CD4-positive, alpha-beta memory T cell (primary cell): ENCODE results near the gene TRIOBP. TPM values are rescaled to one million over a fixed set of nuclear protein-coding genes. Genes with fewer than 3 reads are reported as not detected.

Experiments
- CTCF ChIA-PET: fragments of 350-600 bp; sonication (Branson Sonifier 250); formaldehyde crosslinking; loops from one replicate; lab custom pipeline; 2021; ENCODE audit warnings: inconsistent platforms; ENCODE audit not compliant: partially characterized antibody; lab: Charles Lee
- POLR2A ChIA-PET: fragments of 350-600 bp; sonication (Branson Sonifier 250); formaldehyde crosslinking; loops from one replicate; lab custom pipeline; 2021; ENCODE audit not compliant: partially characterized antibody; lab: Charles Lee
- DNase-seq, 5 donors: peaks; one replicate each; pipeline versions ENCODE4 v3.0.0 to v3.0.0-alpha.2; 2020 to 2022; ENCODE audit warnings: mixed read lengths in 1 of 5
- H3K27ac ChIP-seq: one replicate; pipeline ENCODE4 v1.7.0; 2013; ENCODE audit warnings: low read depth, low read length
- H3K27me3 ChIP-seq: 2 replicates; pipeline ENCODE4 v1.7.0; 2013; ENCODE audit warnings: mild to moderate bottlenecking, low read length, moderate library complexity; ENCODE audit not compliant: insufficient read depth
- H3K36me3 ChIP-seq: 2 replicates; pipeline ENCODE4 v1.7.0; 2013; ENCODE audit warnings: mild to moderate bottlenecking, low read length, moderate library complexity; ENCODE audit not compliant: insufficient read depth
- H3K4me1 ChIP-seq: 2 replicates; pipeline ENCODE4 v1.7.0; 2013; ENCODE audit warnings: mild to moderate bottlenecking, low read length, moderate library complexity; ENCODE audit not compliant: insufficient read depth
- H3K4me3 ChIP-seq, 2 donors: one replicate each; pipeline ENCODE4 v1.7.0; 2013; ENCODE audit warnings: low read length in 2 of 2, mild to moderate bottlenecking in 1 of 2
- H3K9me3 ChIP-seq, 2 donors: one replicate each; pipeline ENCODE4 v1.7.0; 2013; ENCODE audit warnings: low read length in 2 of 2, control low read depth in 1 of 2; ENCODE audit not compliant: control insufficient read depth in 1 of 2
- H3K27ac Mint-ChIP-seq, 7 donors: one replicate each; pipeline ENCODE4 v1.8.0; 2020 to 2021; ENCODE audit warnings: mixed read lengths in 7 of 7, mild to moderate bottlenecking in 6 of 7, inconsistent platforms in 3 of 7, moderate library complexity in 3 of 7
- H3K27me3 Mint-ChIP-seq, 2 donors: one replicate each; pipeline ENCODE4 v1.8.0; 2020 to 2021; ENCODE audit warnings: mixed read lengths in 2 of 2
- H3K36me3 Mint-ChIP-seq, 2 donors: one replicate each; pipeline ENCODE4 v1.8.0; 2020 to 2021; ENCODE audit warnings: mixed read lengths in 2 of 2, inconsistent platforms in 1 of 2, mild to moderate bottlenecking in 1 of 2
- H3K4me1 Mint-ChIP-seq, 4 donors: one replicate each; pipeline ENCODE4 v1.8.0; 2020 to 2021; ENCODE audit warnings: mixed read lengths in 4 of 4, mild to moderate bottlenecking in 1 of 4
- H3K4me3 Mint-ChIP-seq, 8 donors: one replicate each; pipeline ENCODE4 v1.8.0; 2020 to 2021; ENCODE audit warnings: mixed read lengths in 8 of 8, mild to moderate bottlenecking in 7 of 8, moderate library complexity in 6 of 8, inconsistent platforms in 3 of 8
- H3K9me3 Mint-ChIP-seq, 8 donors: one replicate each; pipeline ENCODE4 v1.8.0; 2020 to 2021; ENCODE audit warnings: mixed read lengths in 8 of 8, mild to moderate bottlenecking in 5 of 8, inconsistent platforms in 3 of 8, moderate library complexity in 1 of 8
- intact Hi-C: fragments of 100-400 bp; cut with micrococcal nuclease; formaldehyde crosslinking; loops from one replicate; pipeline ENCODE4 v1.15.1; 2023
- polyA plus RNA-seq, 2 donors: library from polyadenylated mRNA; unstranded; fragments of 300-500 nt; fragmentation: Illumina TruSeq; gene quantifications; one replicate each; pipeline ENCODE4 v1.2.3, GENCODE V29; 2021
- total RNA-seq, 2 experiments: library from RNA; stranded (reverse); gene quantifications; one replicate each; pipeline ENCODE4 v1.2.3, GENCODE V29; 2021

Gene TRIOBP
- total and polyA plus RNA-seq, 4 experiments from 2014 or later: 9.2 to 26.1 (median 19.4) TPM

GRCh38 chr22:37744589-37744988, 47.7 kb downstream of the TRIOBP start:
- no peak for DNase-seq
- POLR2A ChIA-PET: no interaction called here
- intact Hi-C loops: loop anchor here (10.0 kb wide), 1 partner anchor 60 kb away; the partner anchor contains the start of gene NOL12
- no peaks in the 10 kb centered on the region for H3K9me3 Mint-ChIP-seq
- Histone ChIP-seq H3K27ac (no peak overlapping the region), H3K4me3 (no peak overlapping the region), H3K27me3 (no peaks in the 10 kb centered on the region), H3K9me3 (no peaks in the 10 kb centered on the region), H3K36me3 (no peaks in the 10 kb centered on the region), H3K4me1 (peaks cover 22% of the 10 kb centered on the region)
- peak overlapping the region in 5 of 7 donors; percentile 7 to 94 (median 69) for H3K27ac Mint-ChIP-seq
- H3K36me3 Mint-ChIP-seq: no peaks in the 10 kb centered on the region
- peak overlapping the region in 5 of 8 donors; percentile 77 to 96 (median 88) for H3K4me3 Mint-ChIP-seq
- H3K4me1 Mint-ChIP-seq: peaks cover 6 to 31% (median 23%) of the 10 kb centered on the region in 4 donors
- no peaks in the 10 kb centered on the region for H3K27me3 Mint-ChIP-seq
- CTCF ChIA-PET: no interaction called here

GRCh38 chr22:37745548-37746365, 48.9 kb downstream of the TRIOBP start:
- H3K27me3 Mint-ChIP-seq: no peaks in the 10 kb centered on the region
- Histone ChIP-seq H3K27ac (peak overlapping the region; percentile 60), H3K27me3 (no peaks in the 10 kb centered on the region), H3K4me1 (peaks cover 22% of the 10 kb centered on the region), H3K36me3 (no peaks in the 10 kb centered on the region), H3K4me3 (peak overlapping the region; percentile 45 to 62), H3K9me3 (no peaks in the 10 kb centered on the region)
- ChIA-PET POLR2A (no interaction called here), CTCF (no interaction called here)
- peak overlapping the region; percentile 82 to 96 (median 92) for H3K27ac Mint-ChIP-seq
- H3K36me3 Mint-ChIP-seq: peaks cover 0 to under 1% of the 10 kb centered on the region in 2 donors
- DNase-seq: peak; percentile 79 to 86 (median 82)
- no peaks in the 10 kb centered on the region for H3K9me3 Mint-ChIP-seq
- intact Hi-C loops: loop anchor here (1.0 to 10.0 kb wide), 3 partner anchors 61 to 137 kb away; partner anchors contain the start of genes GCAT, GGA1 and NOL12
- peak overlapping the region; percentile 86 to 97 (median 94) for H3K4me3 Mint-ChIP-seq
- H3K4me1 Mint-ChIP-seq: peaks cover 6 to 31% (median 25%) of the 10 kb centered on the region in 4 donors

- Histone ChIP-seq H3K4me1 (peaks cover 22% of the 10 kb centered on the region), H3K27ac (peak overlapping the region; percentile 60), H3K4me3 (peak overlapping the region; percentile 36 to 63), H3K27me3 (no peaks in the 10 kb centered on the region), H3K9me3 (no peaks in the 10 kb centered on the region), H3K36me3 (no peaks in the 10 kb centered on the region)
- H3K27ac Mint-ChIP-seq: peak overlapping the region; percentile 82 to 88 (median 86)
- no peak for DNase-seq
- no peaks in the 10 kb centered on the region for H3K9me3 Mint-ChIP-seq
- no peaks in the 10 kb centered on the region for H3K27me3 Mint-ChIP-seq
- H3K4me3 Mint-ChIP-seq: peak overlapping the region; percentile 85 to 93 (median 92)
- POLR2A ChIA-PET: interaction anchor here (1.0 kb wide), 1 partner anchor 12 kb away, joined by 3 read pairs; no protein-coding TSS in a partner anchor
- CTCF ChIA-PET: no interaction called here
- peaks cover 0 to 2% of the 10 kb centered on the region in 2 donors for H3K36me3 Mint-ChIP-seq
- peaks cover 6 to 31% (median 26%) of the 10 kb centered on the region in 4 donors for H3K4me1 Mint-ChIP-seq
- intact Hi-C loops: loop anchor here (1.0 to 10.0 kb wide), 3 partner anchors 61 to 138 kb away; partner anchors contain the start of genes GCAT, GGA1 and NOL12
Measured at GRCh38 chr22:37746366-37747079, 49.7 kb downstream of the TRIOBP start.

GRCh38 chr22:37747080-37747714, 50.3 kb downstream of the TRIOBP start:
- peak overlapping the region; percentile 85 to 93 (median 92) for H3K4me3 Mint-ChIP-seq
- no peak for DNase-seq
- Histone ChIP-seq H3K27ac (peak overlapping the region; percentile 60), H3K36me3 (no peaks in the 10 kb centered on the region), H3K27me3 (no peaks in the 10 kb centered on the region), H3K4me3 (peak overlapping the region; percentile 36 to 63), H3K4me1 (peaks cover 22% of the 10 kb centered on the region), H3K9me3 (no peaks in the 10 kb centered on the region)
- POLR2A ChIA-PET: interaction anchor here (1.0 kb wide), 2 partner anchors 13 kb away, joined by 3 read pairs; no protein-coding TSS in a partner anchor
- peaks cover 6 to 31% (median 26%) of the 10 kb centered on the region in 4 donors for H3K4me1 Mint-ChIP-seq
- CTCF ChIA-PET: no interaction called here
- H3K27ac Mint-ChIP-seq: peak overlapping the region; percentile 79 to 88 (median 86)
- H3K9me3 Mint-ChIP-seq: no peaks in the 10 kb centered on the region
- peaks cover 0 to 2% of the 10 kb centered on the region in 2 donors for H3K36me3 Mint-ChIP-seq
- intact Hi-C loops: loop anchor here (5.0 to 10.0 kb wide), 2 partner anchors 60 to 62 kb away; partner anchors contain the start of genes GCAT and NOL12
- H3K27me3 Mint-ChIP-seq: no peaks in the 10 kb centered on the region

- POLR2A ChIA-PET: interaction anchor here (1.0 kb wide), 2 partner anchors 13 kb away, joined by 3 read pairs; no protein-coding TSS in a partner anchor
- intact Hi-C loops: loop anchor here (5.0 to 10.0 kb wide), 2 partner anchors 60 to 63 kb away; partner anchors contain the start of genes GCAT and NOL12
- peak overlapping the region; percentile 21 to 92 (median 62) for H3K4me3 Mint-ChIP-seq
- no peak overlapping the region for H3K27ac ChIP-seq
- H3K27me3 Mint-ChIP-seq: no peaks in the 10 kb centered on the region
- DNase-seq: no peak
- H3K4me3 ChIP-seq: no peak overlapping the region
- H3K36me3 Mint-ChIP-seq: peaks cover 0 to 2% of the 10 kb centered on the region in 2 donors
- H3K36me3 ChIP-seq: no peaks in the 10 kb centered on the region
- H3K9me3 Mint-ChIP-seq: no peaks in the 10 kb centered on the region
- H3K27me3 ChIP-seq: no peaks in the 10 kb centered on the region
- H3K9me3 ChIP-seq: no peaks in the 10 kb centered on the region
- CTCF ChIA-PET: no interaction called here
- H3K4me1 ChIP-seq: peaks cover 22% of the 10 kb centered on the region
- peaks cover 6 to 31% (median 26%) of the 10 kb centered on the region in 4 donors for H3K4me1 Mint-ChIP-seq
- peak overlapping the region in 4 of 7 donors; percentile 18 to 78 (median 64) for H3K27ac Mint-ChIP-seq
Measured at GRCh38 chr22:37747715-37748100, 50.9 kb downstream of the TRIOBP start.

- no peak for DNase-seq
- Histone ChIP-seq H3K27ac (no peak overlapping the region), H3K36me3 (no peaks in the 10 kb centered on the region), H3K9me3 (no peaks in the 10 kb centered on the region), H3K27me3 (no peaks in the 10 kb centered on the region), H3K4me1 (peaks cover 22% of the 10 kb centered on the region), H3K4me3 (no peak overlapping the region)
- peaks cover 0 to 7% of the 10 kb centered on the region in 2 donors for H3K36me3 Mint-ChIP-seq
- peaks cover 6 to 31% (median 26%) of the 10 kb centered on the region in 4 donors for H3K4me1 Mint-ChIP-seq
- peak overlapping the region in 4 of 8 donors; percentile 21 to 48 (median 40) for H3K4me3 Mint-ChIP-seq
- peak overlapping the region in 3 of 7 donors; percentile 68 to 76 (median 70) for H3K27ac Mint-ChIP-seq
- CTCF ChIA-PET: no interaction called here
- intact Hi-C loops: loop anchor here (5.0 to 10.0 kb wide), 2 partner anchors 59 to 64 kb away; partner anchors contain the start of genes GCAT and NOL12
- no peaks in the 10 kb centered on the region for H3K9me3 Mint-ChIP-seq
- POLR2A ChIA-PET: interaction anchor here (0.5 kb wide), 1 partner anchor 50 kb away, joined by 3 read pairs; no protein-coding TSS in a partner anchor
- no peaks in the 10 kb centered on the region for H3K27me3 Mint-ChIP-seq
Measured at GRCh38 chr22:37748659-37749058, 51.8 kb downstream of the TRIOBP start.
